Stimulated activated naive CD4-positive, alpha-beta T cell (primary cell): Measurements from ENCODE around the gene ABCC3.
"Not testable (repeated sequence)": the region's sequence is repeated elsewhere in the genome, so short reads cannot be mapped to it uniquely, and the experiment has no call there.

ENCODE experiments used
- DNase-seq, 6 experiments: peaks; one replicate each; lab custom pipeline; 2025; lab: John Stamatoyannopoulos, UW

Gene ABCC3

GRCh38 chr17:50666316-50666715 lies 31.6 kb downstream of the ABCC3 start:
- no peak for DNase-seq

DNA sequence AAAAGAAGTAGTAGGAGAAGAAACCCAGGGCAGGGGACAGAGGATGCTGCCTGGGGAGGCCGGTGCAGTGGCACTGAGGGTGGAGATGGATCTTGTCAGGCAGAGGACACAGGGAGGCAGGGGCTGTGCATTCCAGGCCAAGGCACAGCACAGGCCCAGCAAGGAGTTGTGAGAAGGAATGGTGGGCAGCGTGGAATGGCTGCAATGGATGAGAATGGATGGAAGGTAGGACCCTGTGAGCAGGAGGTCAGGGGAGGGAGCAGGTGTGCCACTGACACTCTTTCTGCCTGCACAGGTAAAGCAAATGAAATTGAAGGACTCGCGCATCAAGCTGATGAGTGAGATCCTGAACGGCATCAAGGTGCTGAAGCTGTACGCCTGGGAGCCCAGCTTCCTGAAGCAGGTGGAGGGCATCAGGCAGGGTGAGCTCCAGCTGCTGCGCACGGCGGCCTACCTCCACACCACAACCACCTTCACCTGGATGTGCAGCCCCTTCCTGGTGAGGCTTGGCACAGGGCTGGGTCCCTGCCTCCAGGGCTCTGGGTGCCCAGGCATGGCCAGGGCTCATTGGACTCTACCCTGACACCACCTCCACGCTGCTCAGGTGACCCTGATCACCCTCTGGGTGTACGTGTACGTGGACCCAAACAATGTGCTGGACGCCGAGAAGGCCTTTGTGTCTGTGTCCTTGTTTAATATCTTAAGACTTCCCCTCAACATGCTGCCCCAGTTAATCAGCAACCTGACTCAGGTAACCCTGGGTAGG lies 32.8 kb downstream of the ABCC3 start:
- no peak for DNase-seq

DNA sequence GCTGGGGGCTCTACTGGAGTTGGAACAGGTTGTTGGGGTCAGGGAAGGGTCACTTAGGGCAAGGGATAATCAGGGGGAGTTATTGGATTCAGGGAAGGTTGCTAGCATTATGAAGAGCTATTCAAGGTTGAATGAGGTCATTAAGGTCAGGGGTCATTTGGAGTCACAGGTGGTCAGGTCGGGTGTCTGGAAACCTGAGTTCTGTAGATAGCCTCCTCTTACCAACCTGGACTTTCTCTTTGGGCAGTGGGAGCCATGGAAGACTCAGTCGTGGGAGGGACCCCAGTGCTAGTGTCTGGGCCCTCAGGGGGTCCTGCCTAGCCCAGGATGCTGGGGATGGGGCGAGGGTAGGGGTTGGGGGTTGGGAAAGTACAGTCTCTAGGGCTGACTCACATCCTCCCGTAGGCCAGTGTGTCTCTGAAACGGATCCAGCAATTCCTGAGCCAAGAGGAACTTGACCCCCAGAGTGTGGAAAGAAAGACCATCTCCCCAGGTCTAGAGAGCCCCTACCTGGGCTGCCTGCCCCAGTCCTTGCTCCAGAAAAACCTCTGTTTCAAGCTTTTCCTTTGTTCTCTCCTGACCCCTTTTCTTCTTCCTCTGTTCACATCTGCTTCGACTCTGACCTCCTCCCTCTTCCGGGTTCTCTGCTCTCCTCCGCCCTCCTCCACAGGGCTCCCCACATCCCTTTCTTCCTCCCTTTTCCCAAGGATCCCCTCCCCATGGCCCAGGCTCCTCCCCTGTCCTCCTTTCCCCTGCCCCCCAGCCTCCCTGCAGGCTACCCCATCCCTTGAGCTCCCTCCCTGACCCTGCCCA lies 33.5 kb downstream of the ABCC3 start:
- no peak for DNase-seq

DNA sequence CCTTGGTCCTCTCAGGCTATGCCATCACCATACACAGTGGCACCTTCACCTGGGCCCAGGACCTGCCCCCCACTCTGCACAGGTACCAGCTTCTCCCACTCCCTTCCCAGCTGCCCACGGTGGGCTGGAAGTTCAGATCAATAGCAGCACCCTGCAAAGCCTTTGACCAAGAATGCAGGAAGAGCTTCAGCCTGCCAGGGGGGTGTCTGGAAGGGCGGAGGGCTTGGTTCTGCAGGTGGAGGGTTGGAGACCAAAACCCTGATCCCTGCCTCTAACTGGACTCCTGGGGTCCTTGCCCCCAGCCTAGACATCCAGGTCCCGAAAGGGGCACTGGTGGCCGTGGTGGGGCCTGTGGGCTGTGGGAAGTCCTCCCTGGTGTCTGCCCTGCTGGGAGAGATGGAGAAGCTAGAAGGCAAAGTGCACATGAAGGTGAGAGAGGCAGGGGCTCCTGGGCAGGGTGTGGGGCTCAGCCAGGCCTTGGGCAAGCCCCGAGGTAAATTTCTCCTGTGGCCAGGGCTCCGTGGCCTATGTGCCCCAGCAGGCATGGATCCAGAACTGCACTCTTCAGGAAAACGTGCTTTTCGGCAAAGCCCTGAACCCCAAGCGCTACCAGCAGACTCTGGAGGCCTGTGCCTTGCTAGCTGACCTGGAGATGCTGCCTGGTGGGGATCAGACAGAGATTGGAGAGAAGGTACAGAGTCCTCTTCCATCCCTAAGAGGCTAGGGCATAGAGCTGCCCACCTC lies 34.3 kb downstream of the ABCC3 start:
- no peak for DNase-seq

- DNase-seq = no peak
Measured at GRCh38 chr17:50672071-50672470, 37.4 kb downstream of the ABCC3 start.

- DNase-seq = no peak
Measured at GRCh38 chr17:50672831-50673551, 38.3 kb downstream of the ABCC3 start.

GRCh38 chr17:50675190-50675589 lies 40.5 kb downstream of the ABCC3 start:
- peak in 1 of 6 experiments; percentile 4 for DNase-seq

- DNase-seq = no peak
Measured at GRCh38 chr17:50675627-50676026, 40.9 kb downstream of the ABCC3 start.

DNA sequence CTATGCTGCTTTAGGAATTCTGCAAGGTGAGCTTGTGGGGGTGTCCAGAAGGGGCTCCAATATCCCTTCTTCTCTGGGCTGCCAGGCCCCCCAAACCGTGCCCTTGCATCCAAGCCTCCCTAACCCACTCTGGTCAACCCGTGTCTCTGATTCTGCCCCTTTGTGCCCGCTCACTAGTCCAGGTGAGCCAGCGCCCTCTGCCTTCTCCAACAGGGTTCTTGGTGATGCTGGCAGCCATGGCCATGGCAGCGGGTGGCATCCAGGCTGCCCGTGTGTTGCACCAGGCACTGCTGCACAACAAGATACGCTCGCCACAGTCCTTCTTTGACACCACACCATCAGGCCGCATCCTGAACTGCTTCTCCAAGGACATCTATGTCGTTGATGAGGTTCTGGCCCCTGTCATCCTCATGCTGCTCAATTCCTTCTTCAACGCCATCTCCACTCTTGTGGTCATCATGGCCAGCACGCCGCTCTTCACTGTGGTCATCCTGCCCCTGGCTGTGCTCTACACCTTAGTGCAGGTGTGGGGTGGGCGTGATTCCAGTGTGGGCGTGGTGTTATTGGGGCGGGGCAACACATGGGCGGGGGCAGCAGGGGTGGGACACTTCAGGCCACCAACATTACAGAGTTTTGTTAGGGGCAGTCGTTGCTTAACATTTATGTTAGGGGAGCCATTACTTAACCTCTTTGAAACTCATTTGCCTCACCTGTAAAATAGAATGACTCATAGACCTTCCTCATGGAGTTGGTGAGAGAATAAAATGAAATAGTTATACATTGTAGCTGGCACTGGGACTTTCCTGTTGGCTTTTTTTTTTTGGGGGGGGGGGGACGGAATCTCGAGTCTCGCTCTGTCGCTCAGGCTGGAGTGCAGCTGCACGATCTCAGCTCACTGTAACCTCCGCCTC lies 41.6 kb downstream of the ABCC3 start:
- no peak for DNase-seq

DNA sequence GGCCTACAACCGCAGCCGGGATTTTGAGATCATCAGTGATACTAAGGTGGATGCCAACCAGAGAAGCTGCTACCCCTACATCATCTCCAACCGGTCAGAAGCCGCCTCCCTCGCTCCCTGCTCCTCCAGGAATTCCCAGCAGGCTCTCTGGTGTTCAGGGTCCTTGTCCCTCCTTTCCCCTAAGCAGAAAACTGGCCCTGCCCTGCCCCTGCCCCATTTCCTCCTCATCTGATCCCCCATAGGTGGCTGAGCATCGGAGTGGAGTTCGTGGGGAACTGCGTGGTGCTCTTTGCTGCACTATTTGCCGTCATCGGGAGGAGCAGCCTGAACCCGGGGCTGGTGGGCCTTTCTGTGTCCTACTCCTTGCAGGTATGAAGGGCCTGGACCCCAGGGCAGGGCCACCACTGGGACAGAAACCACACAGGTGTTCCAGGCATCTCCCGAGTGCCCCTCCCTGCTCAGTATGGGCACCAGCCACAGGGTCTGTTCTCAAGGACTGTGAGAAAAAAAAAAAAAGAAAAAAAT lies 43.2 kb downstream of the ABCC3 start:
- no peak for DNase-seq

DNA sequence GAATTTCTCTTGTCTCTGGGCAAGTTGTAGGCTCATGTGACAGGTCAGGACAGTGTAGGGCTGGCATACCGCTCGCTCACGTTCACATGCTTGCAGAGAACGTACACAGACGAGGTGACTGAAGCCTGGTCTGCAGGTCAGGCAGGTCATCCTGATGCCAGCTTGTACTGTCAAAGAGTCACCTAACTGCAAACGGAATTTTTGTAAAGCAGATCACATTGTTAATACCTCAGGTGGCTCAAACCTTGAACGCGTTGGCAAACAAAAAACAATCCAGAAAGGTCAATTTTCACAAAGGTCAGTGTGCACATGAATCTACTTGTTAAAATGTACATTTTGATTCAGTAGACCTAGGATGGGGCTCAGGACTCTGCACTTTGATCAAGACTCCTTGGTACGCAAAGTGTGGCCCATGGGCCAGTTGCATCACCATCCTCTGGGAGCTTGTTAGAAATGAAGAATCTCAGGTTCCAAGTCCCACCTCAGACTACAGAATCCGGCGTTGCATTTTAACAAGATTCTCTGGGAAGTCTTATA lies 44.4 kb downstream of the ABCC3 start:
- no peak for DNase-seq

DNA sequence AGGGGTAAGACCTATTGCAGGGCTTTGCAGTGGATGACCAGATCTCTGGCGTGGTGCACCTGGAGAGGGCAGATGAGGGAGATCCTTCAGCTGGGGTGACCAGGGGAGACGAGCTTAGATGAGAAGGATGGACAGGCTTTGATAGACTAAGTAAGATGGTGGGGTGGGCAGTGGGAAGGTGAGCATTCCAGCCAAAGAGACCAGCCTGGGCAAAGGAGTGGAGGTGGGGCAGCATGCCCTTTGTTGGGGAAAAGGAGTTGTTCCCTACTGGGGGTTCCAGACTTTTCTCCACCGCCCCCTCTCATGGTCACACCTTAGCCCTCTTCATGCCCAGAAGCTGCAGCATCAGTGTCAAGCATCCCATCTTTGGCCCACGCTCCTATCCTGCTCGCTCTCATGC lies 45.4 kb downstream of the ABCC3 start:
- DNase-seq = no peak

- not testable (repeated sequence) for DNase-seq
Measured at GRCh38 chr17:50680543-50681262, 46.0 kb downstream of the ABCC3 start.

DNA sequence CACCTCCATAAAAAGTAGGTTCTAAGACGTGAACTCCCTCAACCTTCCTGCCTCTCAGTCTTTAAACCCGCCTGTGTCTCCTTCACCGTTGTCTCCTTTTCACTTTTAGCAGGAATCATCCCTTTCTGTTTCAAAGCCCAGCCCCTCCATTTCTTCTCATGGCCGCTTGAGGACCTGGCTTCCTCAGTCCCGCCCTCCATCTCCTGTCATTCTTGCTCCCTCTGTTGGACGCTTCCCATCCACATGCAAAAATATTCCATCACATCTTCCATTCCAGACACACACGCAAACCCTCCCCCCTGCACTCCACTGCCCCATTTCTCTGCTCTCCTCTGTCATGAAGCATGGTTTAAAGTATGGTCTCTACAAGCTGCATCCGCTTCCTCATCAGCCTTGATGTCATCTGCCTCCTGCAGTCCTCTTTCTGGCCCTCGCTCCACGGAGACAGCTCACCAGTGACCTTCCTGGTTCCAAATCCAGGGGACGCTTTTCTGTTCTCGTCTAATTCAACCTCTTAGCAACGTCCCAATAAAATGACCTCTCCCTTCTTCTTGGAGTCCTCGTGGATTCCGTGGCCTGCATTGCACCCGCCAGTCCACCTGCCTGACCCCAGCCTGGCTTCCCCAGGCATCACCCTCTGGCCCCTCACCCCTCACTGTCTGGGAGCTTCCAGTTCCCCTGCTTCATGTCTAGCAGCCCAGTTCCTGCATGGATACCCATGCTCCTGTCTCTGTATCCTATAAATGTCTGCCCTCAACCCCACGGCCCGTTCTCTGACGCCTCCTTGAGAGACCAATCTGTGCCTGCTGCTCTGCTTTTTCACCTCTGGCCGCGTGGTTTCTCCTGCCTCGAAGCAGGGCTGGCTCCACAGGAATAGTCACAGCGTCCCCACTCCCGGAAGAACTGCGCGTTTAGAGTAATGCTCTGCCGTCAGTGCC lies 46.9 kb downstream of the ABCC3 start:
- no peak for DNase-seq

DNA sequence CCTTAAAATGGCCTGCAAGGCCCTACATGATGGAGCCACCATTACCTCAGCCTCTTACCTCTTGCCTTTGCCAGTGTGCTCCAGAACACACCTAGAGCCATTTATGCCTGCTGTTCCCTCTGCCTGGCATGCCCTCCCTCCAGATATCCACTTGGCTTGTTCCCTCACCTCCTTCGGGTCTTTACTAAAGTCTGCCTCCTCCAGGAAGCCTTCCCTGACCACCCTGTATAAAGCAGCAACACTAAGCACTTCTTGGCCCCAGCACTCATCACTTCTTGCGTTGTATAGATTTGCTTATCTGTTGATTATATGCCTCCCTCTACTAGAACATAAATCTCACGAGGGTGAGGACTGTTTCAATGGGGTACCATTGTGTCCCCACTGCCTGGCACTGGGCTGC lies 47.8 kb downstream of the ABCC3 start:
- DNase-seq = no peak

GRCh38 chr17:50682938-50683337 lies 48.3 kb downstream of the ABCC3 start:
- no peak for DNase-seq

DNA sequence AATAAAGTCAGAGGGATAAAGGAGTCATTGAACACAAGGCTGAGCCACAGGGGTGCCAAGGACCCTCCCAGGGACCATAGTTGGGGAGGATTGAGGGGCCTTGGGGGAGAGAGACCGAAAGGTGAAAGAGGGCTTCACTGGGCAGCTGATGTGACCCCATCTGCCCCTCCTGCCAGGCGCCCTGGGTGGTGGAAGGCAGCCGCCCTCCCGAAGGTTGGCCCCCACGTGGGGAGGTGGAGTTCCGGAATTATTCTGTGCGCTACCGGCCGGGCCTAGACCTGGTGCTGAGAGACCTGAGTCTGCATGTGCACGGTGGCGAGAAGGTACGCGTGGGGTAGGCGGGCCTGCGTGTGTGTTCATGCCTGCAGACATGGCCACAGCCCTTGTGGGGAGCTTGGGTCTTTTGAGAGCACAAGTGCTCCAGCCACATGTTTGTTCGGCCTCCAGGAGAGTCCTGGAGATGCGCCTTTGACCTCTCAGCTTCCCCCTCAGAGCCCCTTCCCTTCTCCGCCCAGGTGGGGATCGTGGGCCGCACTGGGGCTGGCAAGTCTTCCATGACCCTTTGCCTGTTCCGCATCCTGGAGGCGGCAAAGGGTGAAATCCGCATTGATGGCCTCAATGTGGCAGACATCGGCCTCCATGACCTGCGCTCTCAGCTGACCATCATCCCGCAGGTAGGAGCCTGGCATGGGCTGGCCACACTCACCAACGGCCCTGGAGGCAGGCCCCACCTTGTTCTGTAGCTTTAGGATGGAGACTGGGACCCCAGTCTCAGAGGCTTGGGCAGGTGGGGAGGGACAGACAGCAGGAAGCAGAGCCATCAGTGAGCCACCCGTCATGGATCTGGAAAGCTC lies 49.0 kb downstream of the ABCC3 start:
- no peak for DNase-seq

DNA sequence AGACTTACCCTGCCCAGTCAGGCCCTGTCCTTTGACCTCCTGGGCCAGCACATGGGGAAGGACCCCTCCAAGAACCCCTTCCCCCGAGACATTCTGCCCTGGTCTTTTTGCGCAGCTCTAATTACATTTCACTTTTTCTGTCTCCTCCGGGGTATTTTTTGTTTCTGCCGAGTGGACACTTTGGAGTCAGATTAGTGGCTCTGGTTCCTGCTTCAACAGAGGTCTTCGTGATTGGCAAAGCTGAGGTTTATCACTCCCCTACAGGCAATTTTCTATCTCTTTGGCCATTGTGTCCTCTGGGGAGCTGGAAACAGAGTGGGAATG lies 49.6 kb downstream of the ABCC3 start:
- no peak for DNase-seq
